Measurements from ENCODE around the gene RNASE7.

DNA sequence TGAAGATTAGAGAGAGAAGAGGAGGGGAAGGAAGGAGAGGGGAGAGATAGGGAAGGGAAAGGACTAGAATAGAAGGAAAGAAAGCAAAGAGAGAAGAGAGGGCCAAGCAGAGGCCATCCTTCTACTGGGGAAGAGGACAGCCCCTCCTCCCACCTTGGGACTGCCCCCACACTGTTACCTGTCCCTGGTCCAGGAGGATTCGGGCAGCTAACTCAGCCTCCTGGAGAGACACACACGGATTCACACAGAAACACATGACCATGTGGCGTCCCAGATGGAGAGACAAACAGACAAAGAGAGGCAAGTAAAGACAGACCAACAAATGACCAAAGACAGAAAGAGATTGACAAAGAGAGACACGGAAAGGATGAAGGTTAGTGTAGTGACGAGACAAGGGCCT is 19.5 kb upstream of the RNASE7 start:
- TF ChIP-seq, protein P1, sequence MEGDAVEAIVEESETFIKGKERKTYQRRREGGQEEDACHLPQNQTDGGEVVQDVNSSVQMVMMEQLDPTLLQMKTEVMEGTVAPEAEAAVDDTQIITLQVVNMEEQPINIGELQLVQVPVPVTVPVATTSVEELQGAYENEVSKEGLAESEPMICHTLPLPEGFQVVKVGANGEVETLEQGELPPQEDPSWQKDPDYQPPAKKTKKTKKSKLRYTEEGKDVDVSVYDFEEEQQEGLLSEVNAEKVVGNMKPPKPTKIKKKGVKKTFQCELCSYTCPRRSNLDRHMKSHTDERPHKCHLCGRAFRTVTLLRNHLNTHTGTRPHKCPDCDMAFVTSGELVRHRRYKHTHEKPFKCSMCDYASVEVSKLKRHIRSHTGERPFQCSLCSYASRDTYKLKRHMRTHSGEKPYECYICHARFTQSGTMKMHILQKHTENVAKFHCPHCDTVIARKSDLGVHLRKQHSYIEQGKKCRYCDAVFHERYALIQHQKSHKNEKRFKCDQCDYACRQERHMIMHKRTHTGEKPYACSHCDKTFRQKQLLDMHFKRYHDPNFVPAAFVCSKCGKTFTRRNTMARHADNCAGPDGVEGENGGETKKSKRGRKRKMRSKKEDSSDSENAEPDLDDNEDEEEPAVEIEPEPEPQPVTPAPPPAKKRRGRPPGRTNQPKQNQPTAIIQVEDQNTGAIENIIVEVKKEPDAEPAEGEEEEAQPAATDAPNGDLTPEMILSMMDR (IDR thresholded peaks at IDR 0.05; ENCODE audit: insufficient read depth, low read length, poor library complexity, severe bottlenecking), result no peak
- TF ChIP-seq EZH2phosphoT487 (conservative IDR thresholded peaks at IDR 0.05; ENCODE audit: low read length), result no peak
